ENCODE data around the gene HIGD1A.

Gene HIGD1A

DNA sequence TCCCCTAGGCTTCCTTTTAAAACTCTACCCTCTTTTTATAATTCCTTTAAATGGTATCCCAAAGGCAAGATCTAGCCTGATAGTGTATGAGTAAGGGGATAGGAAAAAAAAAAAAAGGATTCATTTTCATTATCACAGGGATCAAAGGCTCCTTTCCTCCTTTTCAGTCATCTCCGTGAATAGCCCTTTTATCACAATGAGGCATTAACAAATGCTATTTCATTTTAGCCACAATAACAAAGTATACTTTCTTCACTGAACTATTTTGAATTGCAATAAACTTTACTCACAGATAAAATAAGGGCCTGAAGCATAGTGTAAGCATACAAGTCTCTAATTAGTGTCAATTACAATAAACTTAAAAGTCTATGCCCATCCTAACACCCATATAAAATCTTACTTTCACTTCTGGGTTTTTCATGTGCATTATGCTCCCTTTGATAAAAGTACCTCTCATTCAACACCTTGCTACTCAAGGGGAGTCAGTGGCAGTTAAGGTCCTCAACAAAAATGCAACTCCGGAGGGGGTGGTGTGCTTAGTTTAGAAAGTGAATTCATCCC lies 8.6 kb downstream of the HIGD1A start:
- no peak for DNase-seq

DNA sequence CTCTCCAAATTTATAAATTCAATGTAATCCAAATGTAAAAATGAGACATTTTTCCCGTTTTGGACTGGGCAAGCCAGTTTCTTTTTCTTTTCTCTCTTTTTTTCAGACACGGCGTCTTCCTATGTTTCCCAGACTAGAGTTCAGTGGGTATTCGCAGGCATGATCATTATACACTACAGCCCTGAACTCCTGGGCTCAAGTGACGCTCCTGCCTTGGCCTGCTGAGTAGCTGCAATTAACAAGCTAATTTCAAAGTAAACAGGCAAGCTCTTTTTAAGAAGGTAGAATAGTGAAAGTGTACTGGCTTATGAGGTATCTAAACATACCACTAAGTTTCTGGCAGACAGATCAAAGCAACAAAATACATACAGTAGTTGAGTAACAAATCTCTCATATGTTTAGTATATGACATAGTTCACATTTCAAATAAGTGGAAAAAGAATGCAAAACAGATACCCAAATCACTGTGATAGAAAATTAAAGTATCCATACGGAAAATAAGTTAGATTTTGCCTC lies 13.5 kb downstream of the HIGD1A start:
- no peak for DNase-seq

DNA sequence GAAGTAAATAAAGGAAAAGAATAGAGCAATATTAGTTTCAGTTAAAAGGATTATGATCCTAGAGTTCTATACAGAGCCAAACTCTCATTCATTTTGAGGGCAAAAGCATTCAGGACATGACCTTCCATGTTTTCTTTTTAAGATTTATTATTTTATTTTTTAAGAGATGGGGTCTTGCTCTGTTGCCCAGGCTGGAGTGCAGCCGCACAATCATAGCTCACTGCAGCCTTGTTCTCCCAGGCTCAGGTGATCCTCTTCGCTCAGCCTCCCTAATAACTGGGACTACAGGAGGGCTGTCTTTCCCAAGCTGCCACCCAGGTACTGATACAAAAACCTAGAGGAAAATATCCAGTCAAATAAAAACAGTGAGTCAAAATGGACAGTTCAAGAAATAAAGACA lies 17.7 kb downstream of the HIGD1A start:
- no peak for DNase-seq

DNA sequence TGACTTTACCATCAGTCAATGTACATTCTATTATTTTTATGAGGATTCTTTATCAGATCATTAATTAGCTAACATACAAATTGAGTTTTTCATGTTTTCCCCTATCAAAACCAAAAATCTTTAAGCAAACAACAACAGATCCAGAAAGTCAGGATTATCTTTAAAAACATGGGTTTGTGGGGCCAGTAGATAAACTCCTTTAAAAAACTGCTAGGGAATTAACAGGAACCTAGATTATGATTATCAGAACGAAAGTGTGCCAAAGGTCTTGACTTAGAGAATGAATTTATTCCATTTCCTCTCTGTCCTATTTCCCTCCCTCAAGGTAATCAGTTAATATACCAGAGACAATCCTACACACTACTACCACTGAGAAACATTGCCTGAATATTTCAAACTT lies 18.1 kb downstream of the HIGD1A start:
- DNase-seq: no peak

DNA sequence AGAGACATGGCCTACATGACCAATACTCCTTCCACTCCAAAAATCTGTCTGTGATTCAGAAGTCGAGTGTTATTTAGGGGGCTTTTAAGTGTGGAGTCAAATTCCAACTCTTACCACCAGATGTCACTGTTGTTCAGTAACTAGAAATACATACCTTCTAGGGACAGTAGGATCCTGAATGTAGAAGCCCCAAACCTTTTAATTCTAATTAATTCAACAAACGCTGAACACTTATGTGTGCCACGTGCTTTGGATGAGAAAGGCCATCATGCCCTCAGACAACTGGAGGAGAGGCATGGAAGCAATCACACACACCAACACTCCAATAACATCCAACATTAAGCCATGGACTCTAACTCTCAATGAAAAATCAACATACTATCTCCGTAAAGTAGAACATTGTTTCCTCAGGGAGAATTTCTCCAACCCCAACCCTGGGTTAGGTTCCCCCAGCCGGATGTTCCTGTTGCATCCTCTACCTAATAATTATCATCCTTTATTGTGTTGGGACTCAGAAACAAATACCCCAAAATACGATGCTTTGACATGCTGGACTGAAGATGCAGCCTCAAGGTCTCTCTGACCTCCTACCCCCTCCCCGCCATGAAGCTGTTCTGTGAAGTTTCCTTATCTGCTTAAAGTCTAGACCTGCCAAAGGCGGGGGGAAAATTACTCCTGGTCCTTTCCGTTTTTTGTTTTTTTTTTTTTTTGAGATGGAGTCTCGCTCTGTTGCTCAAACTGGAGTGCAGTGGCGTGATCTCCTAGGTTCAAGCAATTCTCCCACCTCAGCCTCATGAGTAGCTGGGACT lies 23.2 kb downstream of the HIGD1A start:
- no peak for DNase-seq

DNA sequence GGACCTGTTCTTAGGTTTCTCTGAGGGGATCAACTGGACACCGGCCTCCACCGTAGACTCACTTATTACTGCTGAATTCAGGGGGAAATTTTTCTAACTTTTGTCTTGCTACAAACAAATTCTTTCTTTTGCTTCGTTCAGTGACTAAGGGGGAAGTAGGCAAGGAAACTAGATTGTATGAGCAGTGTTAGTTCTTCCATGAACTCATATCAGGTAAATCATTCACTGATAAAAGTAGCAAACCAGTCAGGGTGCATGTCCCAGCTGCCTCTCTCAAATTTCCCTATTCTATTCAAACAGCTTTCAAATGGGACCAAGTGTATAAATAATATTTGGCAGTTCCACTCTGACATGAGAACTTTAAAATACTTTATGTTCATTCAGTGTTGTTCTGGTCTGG lies 23.9 kb downstream of the HIGD1A start:
- DNase-seq: no peak

DNA sequence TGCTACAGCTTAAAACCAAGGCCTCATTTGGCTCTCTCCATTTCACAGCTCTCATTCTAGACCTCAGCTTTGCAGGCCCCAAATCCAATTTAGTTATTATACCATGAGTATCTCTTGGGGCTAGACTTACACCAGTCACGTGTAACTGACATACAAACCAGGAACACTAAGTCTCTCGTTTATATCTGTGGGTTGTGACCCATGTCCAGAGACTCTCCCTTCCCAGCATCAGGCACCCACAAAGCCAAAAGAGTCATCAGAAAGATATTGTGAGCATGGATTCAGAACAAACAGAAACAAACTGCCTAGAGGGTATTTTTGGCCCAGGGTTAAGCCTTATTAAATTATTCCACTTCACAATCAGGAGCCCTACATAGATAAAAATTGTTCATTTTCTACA lies 25.6 kb downstream of the HIGD1A start:
- DNase-seq: no peak

DNA sequence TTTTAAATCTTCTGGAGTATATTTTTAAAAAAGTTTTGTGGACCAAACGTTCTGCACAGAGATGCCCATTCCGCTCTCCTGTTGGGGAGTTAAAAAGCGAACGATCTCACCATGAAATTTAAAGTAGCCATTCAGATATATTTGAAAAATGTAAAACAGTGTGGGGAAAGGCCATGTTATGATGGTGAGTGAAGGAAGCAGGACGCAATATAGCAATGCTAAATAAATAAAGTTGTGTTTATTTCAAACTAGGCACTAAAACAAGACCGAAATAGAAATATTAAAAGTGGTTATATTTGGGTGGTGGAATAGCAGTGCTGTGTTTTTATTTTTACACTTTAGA lies 30.9 kb downstream of the HIGD1A start:
- DNase-seq: no peak

DNA sequence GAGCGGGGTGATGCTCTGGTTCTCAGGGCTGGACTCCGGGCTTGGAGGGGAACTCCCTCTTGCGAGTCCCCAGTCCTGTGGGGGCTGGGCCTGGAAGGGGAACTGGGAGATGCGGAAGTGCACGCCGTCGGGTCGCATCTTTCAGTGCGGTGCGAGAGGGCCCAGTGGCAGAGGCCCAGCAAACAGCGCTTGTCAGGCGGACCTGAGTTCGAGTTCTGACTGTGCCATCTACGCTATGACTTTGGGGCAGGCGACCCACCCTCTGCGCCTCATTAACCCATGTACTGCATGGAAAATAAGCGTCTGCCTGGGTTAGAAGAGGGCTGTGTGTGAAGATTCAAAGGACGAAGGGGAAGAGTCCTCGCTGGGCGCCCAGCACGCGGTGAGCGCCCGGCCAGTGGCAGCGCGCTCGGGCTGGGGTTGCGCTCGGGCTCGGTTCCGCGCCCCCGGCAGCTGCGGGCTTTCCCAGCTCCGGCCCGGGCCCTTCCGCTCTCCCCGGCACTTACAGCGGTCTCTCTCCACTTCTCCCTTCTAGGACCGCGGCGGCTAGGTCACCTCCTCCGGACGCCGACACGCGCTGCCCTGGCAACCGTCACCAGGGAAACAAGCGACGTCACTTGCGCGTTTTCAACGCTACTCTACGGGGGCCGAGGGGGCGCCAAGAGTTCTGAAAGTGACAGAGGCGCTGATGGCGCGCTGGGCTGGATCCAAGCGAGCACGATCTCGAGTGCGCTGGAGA lies 31.5 kb downstream of the HIGD1A start, which contains the start of gene CCDC13:
Gene CCDC13 (minus strand): TSS at position 584 of the 739 bp plus-strand sequence. CDS start 14,908 bp downstream, outside the sequence.
- DNase-seq: peak; percentile 67

DNA sequence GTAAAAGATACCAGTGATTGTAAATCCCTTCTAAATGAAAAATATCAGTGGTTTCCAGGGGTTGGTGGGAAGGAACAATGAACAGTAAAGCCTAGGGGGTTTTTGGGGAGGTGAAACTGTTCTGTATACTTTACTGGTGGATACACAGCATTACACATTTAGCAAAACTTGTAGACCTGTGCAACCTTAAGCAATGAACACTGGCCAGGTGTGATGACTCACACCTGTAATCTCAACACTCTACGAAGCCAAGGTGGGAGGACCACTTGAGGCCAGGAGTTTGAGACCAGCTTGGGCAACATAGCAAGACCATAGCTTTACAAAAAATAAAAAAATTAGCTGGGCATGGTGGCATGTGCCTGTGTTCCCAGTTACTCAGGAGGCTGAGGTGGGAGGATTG lies 33.0 kb downstream of the HIGD1A start:
- DNase-seq: no peak

DNA sequence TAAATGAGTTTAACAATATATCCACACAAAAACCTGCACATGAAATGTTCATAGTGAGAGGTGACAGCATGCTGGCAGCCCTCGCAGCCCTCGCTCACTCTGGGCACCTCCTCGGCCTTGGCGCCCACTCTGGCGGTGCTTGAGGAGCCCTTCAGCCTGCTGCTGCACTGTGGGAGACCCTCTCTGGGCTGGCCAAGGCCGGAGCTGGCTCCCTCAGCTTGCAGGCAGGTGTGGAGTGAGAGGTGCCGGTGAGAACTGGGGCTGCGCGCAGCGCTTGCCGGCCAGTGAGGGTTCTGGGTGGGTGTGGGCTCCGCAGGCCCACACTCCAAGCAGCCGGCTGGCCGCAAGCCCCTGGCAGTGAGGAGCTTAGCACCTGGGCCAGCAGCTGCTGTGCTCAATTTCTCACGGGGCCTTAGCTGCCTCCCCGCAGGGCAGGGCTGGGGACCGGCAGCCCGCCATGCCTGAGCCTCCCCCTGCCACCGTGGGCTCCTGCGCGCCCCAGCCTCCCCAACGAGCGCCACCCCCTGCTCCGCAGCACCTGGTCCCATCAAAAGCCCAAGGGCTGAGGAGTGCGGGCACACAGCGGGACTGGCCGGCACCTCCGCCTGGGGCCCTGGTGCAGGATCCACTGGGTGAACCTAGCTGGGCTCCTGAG lies 34.7 kb downstream of the HIGD1A start:
- DNase-seq: no peak

DNA sequence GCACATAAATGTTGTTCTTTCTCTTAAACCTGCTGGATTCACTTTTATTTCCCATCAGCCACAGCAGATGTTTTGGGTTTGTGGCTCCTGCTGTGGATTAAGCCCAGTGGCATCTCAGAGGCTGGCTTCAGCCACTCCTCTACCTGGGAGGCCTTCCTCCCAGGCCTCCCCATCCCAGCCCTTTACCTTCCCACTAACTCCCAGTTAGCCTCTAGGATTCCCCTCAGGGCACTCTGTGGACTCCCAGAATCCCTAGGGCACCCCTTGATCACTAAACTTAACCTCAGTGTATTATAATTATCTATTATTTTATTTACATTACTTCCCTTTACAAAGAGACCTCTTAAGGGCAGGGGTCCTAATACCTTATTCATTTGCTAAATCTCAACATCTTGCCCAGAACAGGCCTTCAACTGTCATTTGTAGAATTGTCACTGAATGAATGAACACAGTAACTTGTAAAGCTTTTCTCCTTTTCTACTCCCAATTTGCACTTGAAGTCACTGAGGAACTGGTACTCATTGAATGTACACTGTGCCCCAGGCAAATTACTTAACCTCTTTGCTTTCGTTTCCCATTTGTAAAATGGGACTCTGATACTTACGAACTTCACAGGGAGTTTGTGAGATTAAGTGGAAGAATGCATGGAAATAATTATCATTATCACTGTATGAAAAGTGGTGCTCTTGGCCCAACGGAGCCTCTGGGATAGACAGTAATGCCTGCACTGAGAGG lies 39.6 kb downstream of the HIGD1A start:
- no peak for DNase-seq

DNA sequence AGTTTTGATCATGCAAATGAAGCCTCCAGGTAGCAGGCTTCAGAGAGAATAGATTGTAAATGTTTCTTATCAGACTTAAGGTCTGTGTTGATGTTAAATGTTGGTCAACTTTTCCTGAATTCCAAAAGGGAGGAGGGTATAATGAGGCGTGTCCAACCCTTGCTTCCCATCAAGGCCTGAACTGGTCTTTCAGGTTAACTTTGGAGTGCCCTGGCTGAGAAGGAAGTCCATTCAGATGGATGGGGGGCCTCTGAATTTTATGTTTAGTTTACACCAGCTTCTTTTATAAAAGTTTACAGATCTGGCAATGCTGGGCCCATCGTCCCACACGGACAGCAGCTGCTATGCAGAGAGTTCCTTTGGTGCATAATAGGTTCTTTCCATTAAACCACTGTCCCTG lies 40.2 kb downstream of the HIGD1A start:
- no peak for DNase-seq

DNA sequence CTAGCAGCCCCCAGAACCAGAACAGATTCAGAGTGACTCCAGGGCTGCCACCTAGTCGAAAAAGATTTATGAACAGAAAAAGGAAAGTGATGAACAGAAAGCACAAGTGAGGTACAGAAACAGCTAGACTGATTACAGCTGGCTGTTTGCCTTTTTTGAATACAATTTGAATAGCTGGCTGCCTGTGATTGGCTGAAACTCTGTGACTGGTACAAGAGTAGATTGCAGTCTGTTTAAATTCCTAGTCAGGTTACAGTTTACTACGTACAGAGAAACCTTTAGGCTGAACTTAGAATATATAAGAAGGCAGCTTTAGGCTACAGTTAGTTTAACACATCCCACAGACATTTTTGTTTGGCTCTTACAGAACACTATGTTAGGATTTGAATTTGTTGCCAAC lies 41.3 kb downstream of the HIGD1A start:
- no peak for DNase-seq

DNA sequence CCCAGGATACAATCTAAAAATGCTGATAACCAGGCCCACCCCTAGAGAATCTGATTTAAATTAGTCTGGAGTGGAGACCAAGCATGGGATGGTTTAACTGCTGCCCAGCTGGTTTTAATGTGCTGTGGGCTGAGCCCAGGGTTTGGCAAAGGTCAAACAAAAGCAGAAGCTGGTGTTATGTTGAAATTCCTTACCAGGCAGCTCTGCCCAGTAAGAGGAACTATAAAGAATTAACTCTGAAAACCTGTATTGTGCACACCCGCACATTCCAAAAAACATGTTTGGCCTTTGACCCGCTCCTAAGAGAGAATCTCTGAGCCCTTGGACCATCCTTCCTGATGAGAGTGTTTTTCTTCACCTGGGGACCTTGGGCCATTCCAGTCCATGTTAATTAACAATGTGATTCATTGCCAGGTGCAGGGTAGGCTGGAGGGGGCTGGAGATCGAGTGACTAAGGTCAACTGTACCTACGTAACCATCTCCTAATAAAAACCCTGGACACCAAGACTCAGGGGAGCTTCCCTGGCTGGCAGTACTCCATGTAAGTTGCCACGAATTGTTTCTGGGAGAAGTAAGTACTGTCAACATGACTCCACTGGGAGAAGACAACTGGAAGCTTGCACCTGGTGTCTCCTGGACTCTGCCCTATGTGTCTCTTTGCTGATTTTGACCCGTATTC lies 42.1 kb downstream of the HIGD1A start:
- no peak for DNase-seq

DNA sequence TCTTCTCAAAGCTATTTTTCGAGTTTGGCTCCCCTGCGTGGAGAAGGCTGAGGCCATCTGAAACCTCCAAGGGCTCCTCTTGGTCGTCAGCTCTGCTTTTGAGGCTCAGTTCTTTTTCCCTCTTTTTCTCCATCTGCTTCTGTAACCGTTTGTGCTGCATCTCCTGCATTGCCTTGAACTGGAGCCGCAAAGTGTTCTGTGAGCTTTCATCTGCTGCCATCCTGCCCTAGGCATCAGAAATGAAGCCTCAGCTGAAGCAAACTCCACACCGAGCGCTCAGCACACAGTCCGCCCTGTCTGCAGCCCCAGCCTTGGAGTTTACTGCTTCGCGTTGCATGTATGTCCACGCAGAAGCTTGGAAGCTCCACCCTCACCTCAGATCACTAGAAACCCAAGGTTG lies 46.2 kb downstream of the HIGD1A start:
- no peak for DNase-seq

DNA sequence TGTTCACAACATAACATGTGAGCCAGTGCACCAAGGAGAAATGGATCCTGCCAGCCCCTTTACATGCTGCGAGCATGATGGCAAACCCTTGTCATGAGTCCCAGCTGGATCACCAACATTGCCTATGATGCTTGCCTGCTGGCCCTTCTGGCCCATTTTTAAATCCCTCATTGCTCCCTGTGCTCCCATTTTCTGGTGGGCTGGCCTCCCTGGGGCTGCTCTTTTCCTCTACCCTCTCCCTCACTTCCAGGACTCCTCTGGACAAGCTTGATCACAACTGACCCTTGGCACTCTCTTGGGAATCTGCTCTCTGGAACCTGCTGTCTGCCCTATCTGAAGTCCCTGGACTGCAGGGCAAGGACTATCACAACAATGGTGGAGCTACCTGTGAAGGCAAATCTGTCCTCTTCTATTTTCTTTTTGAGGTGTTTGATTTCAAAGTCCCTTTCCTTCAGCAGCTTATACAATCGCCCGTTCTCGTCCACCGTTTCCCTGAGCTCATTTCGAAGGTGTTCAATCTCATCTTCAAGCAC lies 47.5 kb downstream of the HIGD1A start:
- no peak for DNase-seq

DNA sequence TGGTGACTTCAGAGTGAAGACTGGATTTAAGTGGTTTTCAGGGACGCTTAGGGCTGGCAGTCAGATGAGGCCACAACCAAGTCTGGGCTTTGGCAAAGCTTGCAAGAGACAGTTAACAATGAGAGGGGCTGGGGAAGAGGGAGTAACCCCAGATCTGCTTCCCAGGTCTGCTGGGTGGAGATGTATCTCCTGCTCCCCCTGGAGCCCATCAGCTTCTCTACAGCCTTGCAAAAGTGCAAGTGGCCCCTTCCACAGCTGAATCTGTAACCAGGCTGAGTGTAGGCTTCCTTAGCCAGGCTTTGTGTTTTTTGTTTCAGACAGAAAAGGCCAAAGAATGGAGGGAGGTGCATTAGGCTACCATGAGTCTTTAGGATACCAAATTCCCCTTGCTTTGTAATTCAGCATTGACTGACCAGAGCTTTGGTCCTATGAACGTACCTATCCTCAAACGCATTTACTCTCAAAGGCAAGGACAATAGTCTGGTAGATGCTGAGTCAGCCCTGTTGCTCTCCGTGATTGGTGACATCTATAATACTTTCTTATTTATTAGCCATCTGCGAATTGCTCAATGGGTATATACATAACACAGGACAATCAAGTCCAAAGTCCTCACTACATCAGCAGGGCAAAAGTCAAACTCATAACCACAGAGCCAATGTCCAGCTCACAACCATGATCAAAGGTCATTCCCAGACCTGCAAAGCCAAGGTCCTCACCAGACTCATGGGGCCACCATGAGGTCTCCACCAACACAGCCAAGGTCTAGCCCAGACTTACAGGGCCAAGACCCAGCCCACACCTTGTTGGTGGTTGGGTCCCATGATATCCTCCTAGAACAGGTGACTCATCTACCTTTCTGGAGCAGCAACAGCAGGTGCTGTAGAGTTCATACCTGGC lies 48.4 kb downstream of the HIGD1A start:
- no peak for DNase-seq

DNA sequence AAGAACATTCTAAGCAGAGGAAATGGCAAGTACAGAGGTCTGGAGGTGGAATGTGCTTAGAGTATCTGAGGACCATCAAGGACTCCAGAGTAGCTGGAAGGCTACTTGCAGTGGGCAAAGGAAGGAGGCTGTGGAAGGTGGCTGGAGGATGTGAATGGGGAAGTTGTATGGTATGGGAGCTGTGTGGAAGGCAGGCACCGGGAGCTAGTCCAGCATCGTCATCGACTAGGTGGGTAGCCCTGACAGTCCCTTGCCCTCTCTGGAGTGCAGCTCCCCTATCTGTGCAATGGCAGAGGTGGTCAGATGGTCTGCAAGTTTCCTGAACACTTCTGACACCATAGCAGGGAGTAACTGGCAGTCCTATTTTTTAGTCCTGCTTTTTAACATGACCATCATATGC lies 50.5 kb downstream of the HIGD1A start:
- DNase-seq: no peak

DNA sequence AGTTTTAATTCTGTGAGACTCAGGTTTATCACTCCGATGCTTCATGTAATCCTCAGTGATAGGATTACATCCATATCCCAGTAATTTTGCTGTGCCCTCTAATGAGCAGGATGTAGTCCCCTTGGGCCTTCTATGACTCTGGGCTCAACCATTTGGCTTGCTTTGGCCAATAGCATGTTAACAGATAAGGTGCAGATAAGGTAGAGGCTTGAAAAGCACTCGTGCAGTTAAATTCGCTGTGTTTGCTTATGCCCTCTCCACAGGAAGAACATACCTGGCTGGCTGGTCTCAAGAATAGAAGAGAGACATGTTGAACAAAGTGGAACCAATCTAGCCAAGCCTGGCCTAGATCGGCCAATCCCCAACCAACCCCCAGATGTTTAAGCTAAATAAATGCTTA lies 51.3 kb downstream of the HIGD1A start:
- no peak for DNase-seq

DNA sequence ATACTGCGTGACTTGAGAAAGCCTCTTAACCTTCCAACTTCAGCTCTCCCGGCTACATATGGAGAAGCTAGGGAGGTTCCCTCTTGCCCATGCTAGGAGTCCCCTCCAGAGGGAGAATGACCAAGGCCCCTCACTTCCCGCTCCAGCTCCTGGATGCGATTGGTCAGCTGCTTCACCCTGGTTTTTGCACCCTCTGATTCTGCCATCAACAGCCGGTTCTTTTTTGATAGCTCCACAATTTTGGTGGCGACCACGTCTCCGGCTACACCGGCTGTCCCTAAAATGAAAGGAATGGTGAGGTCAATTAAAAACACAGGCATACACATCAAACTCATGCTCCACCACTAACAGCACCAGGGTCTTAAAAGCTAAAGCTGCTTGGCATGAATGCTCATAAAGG lies 51.8 kb downstream of the HIGD1A start:
- no peak for DNase-seq
